GM21423 (cell line): ENCODE data around the gene GRIN2D.
A peak's percentile ranks its signal among the peaks of the same experiment; 100 is the strongest.

ENCODE experiments used
- ATAC-seq: cut with Tn5 transposase; IDR thresholded peaks from one replicate; pipeline ENCODE4 v1.9.1; 2021; ENCODE audit warnings: mild to moderate bottlenecking, moderate library complexity; ENCODE audit not compliant: unreplicated experiment

The GRIN2D gene

GRCh38 chr19:48397263-48398101 is 4.0 kb downstream of the GRIN2D start:
- ATAC-seq, result no peak

- ATAC-seq, result no peak
These were observed 4.6 kb downstream of the GRIN2D start for GRCh38 chr19:48398102-48398374.

- ATAC-seq, result no peak
These were observed 5.1 kb downstream of the GRIN2D start for GRCh38 chr19:48398375-48399235.

- ATAC-seq, result no peak
These were observed 6.7 kb downstream of the GRIN2D start for GRCh38 chr19:48400018-48400742.

- no peak for ATAC-seq
These were observed 7.8 kb downstream of the GRIN2D start for GRCh38 chr19:48401287-48401686.

GRCh38 chr19:48403606-48404005 is 10.1 kb downstream of the GRIN2D start:
- peak; percentile 70 for ATAC-seq

- ATAC-seq, result no peak
These were observed 11.7 kb downstream of the GRIN2D start for GRCh38 chr19:48405010-48405659.

GRCh38 chr19:48405850-48406249 is 12.4 kb downstream of the GRIN2D start:
- ATAC-seq, result no peak

- no peak for ATAC-seq
These were observed 20.6 kb downstream of the GRIN2D start for GRCh38 chr19:48413879-48414587.

GRCh38 chr19:48415395-48415794 is 21.9 kb downstream of the GRIN2D start:
- ATAC-seq, result no peak

GRCh38 chr19:48415806-48416221 is 22.3 kb downstream of the GRIN2D start:
- ATAC-seq, result no peak

- ATAC-seq, result no peak
These were observed 24.0 kb downstream of the GRIN2D start for GRCh38 chr19:48417421-48417820.

GRCh38 chr19:48418317-48419064 is 25.0 kb downstream of the GRIN2D start:
- no peak for ATAC-seq

GRCh38 chr19:48419158-48419920 is 25.9 kb downstream of the GRIN2D start:
- ATAC-seq, result no peak

- no peak for ATAC-seq
These were observed 28.1 kb downstream of the GRIN2D start for GRCh38 chr19:48421548-48421947.

- no peak for ATAC-seq
These were observed 31.3 kb downstream of the GRIN2D start for GRCh38 chr19:48424694-48425219.

- no peak for ATAC-seq
These were observed 35.2 kb downstream of the GRIN2D start for GRCh38 chr19:48428670-48429069.

- no peak for ATAC-seq
These were observed 39.9 kb downstream of the GRIN2D start for GRCh38 chr19:48433337-48433736.

GRCh38 chr19:48436586-48436985 is 43.1 kb downstream of the GRIN2D start:
- no peak for ATAC-seq
